Coronary artery (tissue), 2 donors: ENCODE data around the gene FOXS1.
A peak's percentile ranks its signal among the peaks of the same experiment; 100 is the strongest.
"Not testable (repeated sequence)": the region's sequence is repeated elsewhere in the genome, so short reads cannot be mapped to it uniquely, and the experiment has no call there.

Experiments used
- DNase-seq: peaks from one replicate; pipeline ENCODE4 v3.0.0-alpha.2; 2017; ENCODE audit warnings: low spot score
- H3K27ac ChIP-seq, 2 donors: fragments of 200-600 bp; sonication (generic); one replicate each; pipeline ENCODE4 v1.5.1; 2016 to 2019
- H3K4me3 ChIP-seq: fragments of 200-600 bp; sonication (generic); 2 replicates; pipeline ENCODE4 v1.5.1; 2016; ENCODE audit warnings: mild to moderate bottlenecking, moderate library complexity
- TF ChIP-seq, protein P1 (sequence below): fragments of 200-600 bp; sonication (generic); IDR thresholded peaks from one replicate; pipeline ENCODE4 v1.5.1; 2019; ENCODE audit warnings: antibody characterized with exemption

FOXS1 gene

GRCh38 chr20:31815408-31816188 lies 29.8 kb downstream of the FOXS1 start:
- Histone ChIP-seq H3K4me3 (peak overlapping the region; percentile 57), H3K27ac (peak overlapping the region; percentile 79 to 96)
- peak; percentile 84 for DNase-seq
- TF ChIP-seq, protein P1, sequence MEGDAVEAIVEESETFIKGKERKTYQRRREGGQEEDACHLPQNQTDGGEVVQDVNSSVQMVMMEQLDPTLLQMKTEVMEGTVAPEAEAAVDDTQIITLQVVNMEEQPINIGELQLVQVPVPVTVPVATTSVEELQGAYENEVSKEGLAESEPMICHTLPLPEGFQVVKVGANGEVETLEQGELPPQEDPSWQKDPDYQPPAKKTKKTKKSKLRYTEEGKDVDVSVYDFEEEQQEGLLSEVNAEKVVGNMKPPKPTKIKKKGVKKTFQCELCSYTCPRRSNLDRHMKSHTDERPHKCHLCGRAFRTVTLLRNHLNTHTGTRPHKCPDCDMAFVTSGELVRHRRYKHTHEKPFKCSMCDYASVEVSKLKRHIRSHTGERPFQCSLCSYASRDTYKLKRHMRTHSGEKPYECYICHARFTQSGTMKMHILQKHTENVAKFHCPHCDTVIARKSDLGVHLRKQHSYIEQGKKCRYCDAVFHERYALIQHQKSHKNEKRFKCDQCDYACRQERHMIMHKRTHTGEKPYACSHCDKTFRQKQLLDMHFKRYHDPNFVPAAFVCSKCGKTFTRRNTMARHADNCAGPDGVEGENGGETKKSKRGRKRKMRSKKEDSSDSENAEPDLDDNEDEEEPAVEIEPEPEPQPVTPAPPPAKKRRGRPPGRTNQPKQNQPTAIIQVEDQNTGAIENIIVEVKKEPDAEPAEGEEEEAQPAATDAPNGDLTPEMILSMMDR, result no peak

DNA sequence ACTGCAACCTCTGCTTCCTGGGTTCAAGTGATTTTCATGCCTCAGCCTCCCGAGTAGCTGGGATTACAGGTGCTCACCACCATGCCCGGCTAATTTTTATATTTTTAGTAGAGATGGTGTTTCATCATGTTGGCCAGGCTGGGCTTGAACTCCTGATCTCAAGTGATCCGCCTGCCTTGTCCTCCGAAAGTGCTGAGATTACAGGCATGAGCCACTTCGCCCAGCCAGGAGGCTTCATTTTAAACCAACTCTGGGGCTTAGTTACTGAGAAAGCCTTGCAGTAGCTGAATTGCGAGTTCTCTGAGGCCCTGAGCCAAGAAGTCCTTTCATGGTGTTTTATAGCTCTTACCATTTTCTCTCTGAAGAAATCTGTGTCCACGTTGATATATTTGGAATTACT lies 31.3 kb downstream of the FOXS1 start:
- DNase-seq, result peak; percentile 58

GRCh38 chr20:31813611-31814010 lies 31.8 kb downstream of the FOXS1 start:
- H3K27ac ChIP-seq, result peak overlapping the region; percentile 79 to 96
- H3K4me3 ChIP-seq, result no peak overlapping the region

More for the DNA sequence above, 31.3 kb downstream of the FOXS1 start:
- H3K4me3 ChIP-seq, result not testable (repeated sequence)
- H3K27ac ChIP-seq, result peak overlapping the region; percentile 79 to 96

GRCh38 chr20:31811796-31812728 lies 33.3 kb downstream of the FOXS1 start:
- H3K27ac ChIP-seq, result peak overlapping the region; percentile 85 to 96
- H3K4me3 ChIP-seq, result peak overlapping the region; percentile 43
- TF ChIP-seq, protein P1, result no peak
- peak; percentile 78 for DNase-seq

More at GRCh38 chr20:31813611-31814010, 31.8 kb downstream of the FOXS1 start:
- TF ChIP-seq, protein P1, result no peak
- DNase-seq, result peak; percentile 40

DNA sequence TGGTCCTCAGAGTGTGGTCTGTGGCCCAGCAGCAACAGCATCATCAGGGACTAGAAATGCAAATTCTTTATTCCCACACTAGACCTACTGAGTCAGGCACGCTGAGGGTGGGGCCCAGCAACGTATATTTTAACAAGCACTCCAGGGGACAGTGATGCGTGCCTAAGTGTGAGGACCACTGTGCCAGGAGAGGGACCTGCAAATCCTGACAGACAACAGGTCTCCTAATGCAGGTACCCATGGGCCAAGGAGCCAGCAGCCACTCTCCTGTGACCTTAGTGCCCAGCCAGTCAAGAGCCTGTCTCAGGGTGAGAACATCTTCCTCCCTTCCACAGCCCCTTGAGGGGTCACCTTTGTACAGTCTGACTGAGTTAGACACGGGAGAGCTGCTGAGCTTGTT lies 34.2 kb downstream of the FOXS1 start:
- peak overlapping the region; percentile 85 to 96 for H3K27ac ChIP-seq
- H3K4me3 ChIP-seq, result no peak overlapping the region
- DNase-seq, result peak; percentile 61
- TF ChIP-seq, protein P1, result no peak

DNA sequence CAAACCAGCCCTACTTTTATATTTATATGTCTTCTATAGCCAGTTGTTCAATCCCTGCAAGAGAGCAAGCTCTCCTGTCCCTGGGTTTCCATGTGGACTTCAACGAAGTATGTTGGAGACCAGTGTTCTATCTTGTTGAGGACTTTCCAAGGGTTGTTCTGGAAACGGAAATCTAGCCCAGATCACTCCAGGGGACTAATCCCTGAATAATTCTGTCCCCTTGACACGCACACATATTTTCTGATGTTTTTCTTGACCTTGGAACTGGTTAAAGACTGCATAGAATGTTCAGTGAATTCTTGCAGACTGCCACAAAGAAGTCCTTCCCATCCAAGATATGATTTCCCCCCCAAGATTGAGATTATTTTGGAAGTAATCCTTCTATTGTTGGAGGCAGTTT lies 35.7 kb downstream of the FOXS1 start:
- no peak overlapping the region for H3K4me3 ChIP-seq
- peak overlapping the region; percentile 85 to 96 for H3K27ac ChIP-seq
- TF ChIP-seq, protein P1, result no peak
- DNase-seq, result no peak

DNA sequence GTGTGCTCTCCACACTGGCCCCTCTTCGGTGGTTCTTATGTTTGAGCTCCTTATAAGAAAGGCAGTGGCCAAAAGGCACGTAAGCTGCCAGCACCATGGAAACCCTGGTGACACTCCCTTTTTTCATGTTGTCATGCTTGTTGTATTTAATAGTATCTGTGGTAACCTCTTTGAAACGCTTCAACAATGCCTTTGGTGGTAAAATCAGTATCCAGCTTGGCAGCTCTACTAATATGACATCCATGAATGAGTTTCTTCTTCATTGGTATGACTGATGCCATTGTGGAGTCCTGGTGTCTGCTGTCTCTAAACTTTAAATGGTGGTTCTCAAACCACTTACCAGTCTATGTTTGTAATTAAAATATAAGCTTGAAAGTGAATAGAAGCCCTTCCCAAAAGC lies 36.9 kb downstream of the FOXS1 start:
- TF ChIP-seq, protein P1, result no peak
- no peak for DNase-seq
- peak overlapping the region in 1 of 2 donors; percentile 96 for H3K27ac ChIP-seq
- no peak overlapping the region for H3K4me3 ChIP-seq
